Renal pelvis (tissue), 4 donors: Measurements from ENCODE around the gene YEATS2. TPM values are rescaled to one million over a fixed set of nuclear protein-coding genes. Genes with fewer than 3 reads are reported as not detected.
A peak's percentile ranks its signal among the peaks of the same experiment; 100 is the strongest.
"Not testable (repeated sequence)": the region's sequence is repeated elsewhere in the genome, so short reads cannot be mapped to it uniquely, and the experiment has no call there.

Source experiments
- DNase-seq: peaks from one replicate; pipeline ENCODE4 v3.0.0-alpha.2; 2013
- polyA plus RNA-seq, 3 donors: library from polyadenylated mRNA; unstranded; fragments of 120-200 nt; gene quantifications; one replicate each; pipeline ENCODE4 v1.2.1, GENCODE V29; 2013; ENCODE audit not compliant: insufficient read length in 3 of 3

Gene YEATS2
- polyA plus RNA-seq, 3 donors, result 31.1 to 46.2 (median 41.4) TPM

- DNase-seq, result peak; percentile 15
Observed at GRCh38 chr3:183701744-183702143, 4.1 kb downstream of the YEATS2 start.

GRCh38 chr3:183703892-183704291 is 6.3 kb downstream of the YEATS2 start:
- DNase-seq, result not testable (repeated sequence)

- DNase-seq, result no peak
Observed at GRCh38 chr3:183710231-183710630, 12.6 kb downstream of the YEATS2 start.

GRCh38 chr3:183711516-183711915 is 13.9 kb downstream of the YEATS2 start:
- DNase-seq, result no peak

- no peak for DNase-seq
Observed at GRCh38 chr3:183714622-183715021, 17.0 kb downstream of the YEATS2 start.

GRCh38 chr3:183718012-183718411 is 20.4 kb downstream of the YEATS2 start:
- DNase-seq, result no peak

- DNase-seq, result no peak
Observed at GRCh38 chr3:183725387-183725786, 27.8 kb downstream of the YEATS2 start.

- DNase-seq, result no peak
Observed at GRCh38 chr3:183728204-183728603, 30.6 kb downstream of the YEATS2 start.

GRCh38 chr3:183730361-183730760 is 32.8 kb downstream of the YEATS2 start:
- no peak for DNase-seq

- no peak for DNase-seq
Observed at GRCh38 chr3:183731611-183732010, 34.0 kb downstream of the YEATS2 start.

GRCh38 chr3:183733553-183733952 is 36.0 kb downstream of the YEATS2 start:
- DNase-seq, result no peak

- no peak for DNase-seq
Observed at GRCh38 chr3:183734750-183735494, 37.3 kb downstream of the YEATS2 start.

- no peak for DNase-seq
Observed at GRCh38 chr3:183737116-183737515, 39.5 kb downstream of the YEATS2 start.

GRCh38 chr3:183740154-183740553 is 42.6 kb downstream of the YEATS2 start:
- DNase-seq, result not testable (repeated sequence)

- no peak for DNase-seq
Observed at GRCh38 chr3:183743231-183743630, 45.6 kb downstream of the YEATS2 start.

- no peak for DNase-seq
Observed at GRCh38 chr3:183745300-183746098, 47.9 kb downstream of the YEATS2 start.

- no peak for DNase-seq
Observed at GRCh38 chr3:183754052-183754451, 56.5 kb downstream of the YEATS2 start.

- DNase-seq, result no peak
Observed at GRCh38 chr3:183762304-183762703, 64.7 kb downstream of the YEATS2 start.

- DNase-seq, result no peak
Observed at GRCh38 chr3:183764847-183765731, 67.5 kb downstream of the YEATS2 start.

GRCh38 chr3:183766107-183766506 is 68.5 kb downstream of the YEATS2 start:
- no peak for DNase-seq

- peak; percentile 63 for DNase-seq
Observed at GRCh38 chr3:183766745-183767606, 69.4 kb downstream of the YEATS2 start.
